ENCODE data around the gene LRRC4. TPM values are rescaled to one million over a fixed set of nuclear protein-coding genes. Genes with fewer than 3 reads are reported as not detected.

Gene LRRC4
- total RNA-seq, 2 experiments from 2014 or later: 1.1 to 1.6 TPM

- Histone ChIP-seq H3K4me3 (ENCODE audit: low read length) (no peak overlapping the region), H3K9me3 (ENCODE audit: control insufficient read depth in 1 of 2, insufficient read depth in 1 of 2, low read length in 2 of 2) (no peaks in the 10 kb centered on the region), H3K36me3 (ENCODE audit: insufficient read depth, low read length) (peaks cover 37% of the 10 kb centered on the region), H3K27ac (ENCODE audit: low read depth in 1 of 2, low read length in 2 of 2) (no peak overlapping the region), H3K27me3 (ENCODE audit: control insufficient read depth in 1 of 2, insufficient read depth in 2 of 2, low read length in 2 of 2) (no peaks in the 10 kb centered on the region), H3K4me1 (ENCODE audit: insufficient read depth, low read length) (peaks cover 25% of the 10 kb centered on the region)
- no peak overlapping the region for H3K4me3 Mint-ChIP-seq
- ChIA-PET POLR2A (interaction anchor here (1.3 to 2.2 kb wide), 2 partner anchors 37 kb away, joined by 3 to 5 read pairs; no protein-coding TSS in a partner anchor), CTCF (no interaction called here)
- no peaks in the 10 kb centered on the region for H3K9me3 Mint-ChIP-seq
- ATAC-seq (ENCODE audit: poor library complexity): no peak
- intact Hi-C loops (cut with DNase I, micrococcal nuclease): no loop called here
- no peaks in the 10 kb centered on the region for H3K27me3 Mint-ChIP-seq
- no peak for DNase-seq
- no peaks in the 10 kb centered on the region for H3K36me3 Mint-ChIP-seq (ENCODE audit: low read depth)
- no peak for TF ChIP-seq CTCF (IDR thresholded peaks at IDR 0.05)
- H3K27ac Mint-ChIP-seq: no peak overlapping the region
- H3K4me1 Mint-ChIP-seq (ENCODE audit: low read depth): peaks cover 47% of the 10 kb centered on the region
Measured at GRCh38 chr7:128071801-128072200, 40.6 kb upstream of the LRRC4 start.

- DNase-seq (no peak), ATAC-seq (ENCODE audit: poor library complexity) (peak; percentile 61)
- Histone ChIP-seq H3K4me1 (ENCODE audit: insufficient read depth, low read length) (peaks cover 25% of the 10 kb centered on the region), H3K27me3 (ENCODE audit: control insufficient read depth in 1 of 2, insufficient read depth in 2 of 2, low read length in 2 of 2) (no peaks in the 10 kb centered on the region), H3K9me3 (ENCODE audit: control insufficient read depth in 1 of 2, insufficient read depth in 1 of 2, low read length in 2 of 2) (no peaks in the 10 kb centered on the region), H3K27ac (ENCODE audit: low read depth in 1 of 2, low read length in 2 of 2) (no peak overlapping the region), H3K4me3 (ENCODE audit: low read length) (no peak overlapping the region), H3K36me3 (ENCODE audit: insufficient read depth, low read length) (peaks cover 33% of the 10 kb centered on the region)
- ChIA-PET CTCF (no interaction called here), POLR2A (interaction anchor here (1.3 kb wide), 1 partner anchor 38 kb away, joined by 3 read pairs; no protein-coding TSS in a partner anchor)
- Mint-ChIP-seq H3K4me1 (ENCODE audit: low read depth) (peaks cover 47% of the 10 kb centered on the region), H3K9me3 (no peaks in the 10 kb centered on the region), H3K27ac (no peak overlapping the region), H3K4me3 (peak overlapping the region; percentile 40), H3K27me3 (no peaks in the 10 kb centered on the region), H3K36me3 (ENCODE audit: low read depth) (no peaks in the 10 kb centered on the region)
- intact Hi-C loops (cut with DNase I, micrococcal nuclease): no loop called here
- no peak for TF ChIP-seq CTCF (IDR thresholded peaks at IDR 0.05)
Measured at GRCh38 chr7:128071376-128071775, 40.1 kb upstream of the LRRC4 start.

GRCh38 chr7:128069373-128070364 is 38.4 kb upstream of the LRRC4 start:
- DNase-seq: no peak
- Histone ChIP-seq H3K9me3 (ENCODE audit: control insufficient read depth in 1 of 2, insufficient read depth in 1 of 2, low read length in 2 of 2) (no peaks in the 10 kb centered on the region), H3K36me3 (ENCODE audit: insufficient read depth, low read length) (peaks cover 17% of the 10 kb centered on the region), H3K27me3 (ENCODE audit: control insufficient read depth in 1 of 2, insufficient read depth in 2 of 2, low read length in 2 of 2) (no peaks in the 10 kb centered on the region), H3K4me3 (ENCODE audit: low read length) (no peak overlapping the region), H3K4me1 (ENCODE audit: insufficient read depth, low read length) (peaks cover 20% of the 10 kb centered on the region), H3K27ac (ENCODE audit: low read depth in 1 of 2, low read length in 2 of 2) (no peak overlapping the region)
- peaks cover 57% of the 10 kb centered on the region for H3K4me1 Mint-ChIP-seq (ENCODE audit: low read depth)
- ChIA-PET POLR2A (interaction anchor here (0.6 to 2.1 kb wide), 3 partner anchors 11 to 275 kb away, joined by 3 to 12 read pairs (median 3); no protein-coding TSS in a partner anchor), CTCF (no interaction called here)
- no peaks in the 10 kb centered on the region for H3K36me3 Mint-ChIP-seq (ENCODE audit: low read depth)
- intact Hi-C loops (cut with DNase I, micrococcal nuclease): no loop called here
- H3K27me3 Mint-ChIP-seq: no peaks in the 10 kb centered on the region
- no peak for ATAC-seq (ENCODE audit: poor library complexity)
- no peak for TF ChIP-seq CTCF (IDR thresholded peaks at IDR 0.05)
- no peaks in the 10 kb centered on the region for H3K9me3 Mint-ChIP-seq
- no peak overlapping the region for H3K4me3 Mint-ChIP-seq
- H3K27ac Mint-ChIP-seq: no peak overlapping the region

Measured in CD4-positive, alpha-beta T cell (primary cell).